NCI-H2107 treated with DMSO at 0.1 percent for 48 hours (cell line): ENCODE results near the gene FBXO9.

Experiments used
- DNase-seq: peaks from one replicate; lab custom pipeline; 2025; ENCODE audit not compliant: unreplicated experiment; lab: John Stamatoyannopoulos, UW

The FBXO9 gene

DNA sequence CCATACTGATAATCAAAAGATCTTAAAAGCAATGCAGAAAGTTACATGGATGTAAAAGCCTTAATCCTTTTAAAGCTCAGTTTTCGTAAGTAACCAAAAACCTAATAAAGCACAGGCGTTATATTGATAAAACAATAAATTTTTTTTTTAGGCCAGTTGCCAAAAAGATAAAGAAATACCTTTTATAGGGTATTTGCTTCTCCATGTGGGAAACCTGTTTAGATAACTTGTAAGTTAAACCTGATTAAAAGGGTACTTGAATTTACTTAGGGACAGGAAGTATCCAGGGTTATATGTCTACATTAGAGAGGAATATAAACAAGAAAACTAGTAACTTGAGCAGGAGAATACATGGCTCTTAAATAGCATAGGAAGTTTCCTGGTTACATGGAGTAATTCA lies 21.1 kb downstream of the FBXO9 start:
- DNase-seq: no peak

DNA sequence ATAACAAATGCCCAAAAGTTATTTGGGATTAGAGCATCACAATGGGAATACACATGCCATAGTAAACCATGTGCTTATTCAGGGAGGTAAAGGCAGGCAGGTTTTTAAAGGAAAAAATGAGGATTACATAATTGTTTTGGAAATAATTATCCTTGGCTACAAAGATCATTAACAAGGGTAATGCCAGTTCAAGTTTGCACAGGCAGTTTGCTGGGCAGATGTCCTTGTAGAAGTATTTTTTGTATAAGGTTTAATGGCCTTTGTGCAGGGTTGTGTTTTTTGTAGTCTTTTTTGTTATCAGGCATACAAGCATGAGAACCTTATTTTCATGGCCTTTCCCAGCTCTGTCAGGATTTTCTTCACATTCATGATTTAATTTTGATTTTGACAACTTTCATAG lies 24.7 kb downstream of the FBXO9 start:
- no peak for DNase-seq

- no peak for DNase-seq
Measured at GRCh38 chr6:53090576-53090975, 25.4 kb downstream of the FBXO9 start.

DNA sequence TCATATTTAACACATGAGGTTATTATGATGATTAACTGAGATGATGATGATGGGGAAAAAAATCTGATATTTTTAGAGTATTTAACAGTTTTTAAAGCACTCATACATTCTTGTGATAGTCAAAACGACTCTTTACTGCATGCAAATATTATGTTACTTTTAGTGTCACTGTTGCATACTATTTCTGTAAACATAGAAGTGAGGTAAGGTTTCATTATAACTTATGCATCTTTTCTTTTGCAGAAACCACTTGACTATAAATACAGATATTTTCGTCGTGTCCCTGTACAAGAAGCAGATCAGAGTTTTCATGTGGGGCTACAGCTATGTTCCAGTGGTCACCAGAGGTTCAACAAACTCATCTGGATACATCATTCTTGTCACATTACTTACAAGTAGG lies 30.1 kb downstream of the FBXO9 start:
- no peak for DNase-seq

DNA sequence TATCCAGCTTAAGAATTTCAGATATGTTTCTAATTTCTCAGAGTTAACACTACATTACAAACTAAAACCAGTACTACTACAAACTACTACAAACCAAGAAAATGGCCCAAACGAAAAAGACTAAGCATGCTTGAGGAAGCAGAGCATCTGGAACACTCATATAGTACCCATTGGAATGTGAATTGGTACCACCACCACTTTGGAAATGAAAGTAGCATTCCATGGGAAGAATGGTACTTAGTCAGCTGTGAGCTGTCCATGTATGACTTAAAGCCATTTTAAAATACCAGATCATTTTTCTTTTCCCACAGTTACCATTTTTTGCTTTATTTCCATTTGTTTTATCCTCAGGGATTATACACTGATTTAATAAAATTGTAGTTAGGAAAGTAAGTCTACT lies 30.5 kb downstream of the FBXO9 start:
- DNase-seq: no peak

- no peak for DNase-seq
Measured at GRCh38 chr6:53100561-53100960, 35.4 kb downstream of the FBXO9 start.

DNA sequence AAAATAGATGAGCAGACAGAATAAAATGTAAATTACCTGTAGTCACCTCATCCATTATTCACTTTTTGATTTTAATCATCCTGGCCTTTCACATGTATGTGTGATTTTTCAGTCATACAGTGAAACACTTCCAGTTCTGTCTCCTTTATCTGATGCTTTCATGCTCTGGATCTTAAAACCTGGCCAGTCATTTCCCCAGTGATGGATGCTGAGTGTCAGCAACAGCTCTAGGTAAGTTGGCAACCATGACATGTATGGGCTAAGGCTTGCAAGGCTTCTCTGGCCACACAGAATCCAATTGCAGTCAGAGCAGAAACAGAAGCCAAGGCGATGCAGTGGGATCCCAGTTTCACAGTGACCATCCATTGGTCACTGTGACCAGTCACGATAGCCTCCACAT lies 35.8 kb downstream of the FBXO9 start:
- no peak for DNase-seq

GRCh38 chr6:53103993-53104675 lies 38.9 kb downstream of the FBXO9 start:
- peak; percentile 25 for DNase-seq

DNA sequence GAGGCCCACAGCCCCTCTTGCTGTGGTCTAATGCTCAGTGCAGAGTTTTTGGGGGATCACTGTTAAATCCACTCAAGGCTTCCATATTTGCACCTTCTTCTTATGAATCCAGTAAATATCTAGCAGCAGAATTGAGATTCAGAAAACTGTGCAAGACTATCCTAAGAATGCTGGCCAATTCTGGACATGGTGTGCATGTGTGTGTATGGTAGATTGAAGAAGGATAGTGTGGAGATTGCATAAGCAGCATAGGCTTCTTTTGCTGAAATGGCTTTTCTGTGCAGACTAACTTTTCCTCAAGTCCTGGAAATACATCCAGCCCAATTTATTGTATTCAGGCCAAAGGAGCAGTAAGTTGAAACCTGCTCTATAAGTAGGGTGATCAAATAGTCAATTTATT lies 39.7 kb downstream of the FBXO9 start:
- DNase-seq: no peak

- DNase-seq: no peak
Measured at GRCh38 chr6:53107091-53107490, 41.9 kb downstream of the FBXO9 start.

GRCh38 chr6:53109612-53110011 lies 44.4 kb downstream of the FBXO9 start:
- no peak for DNase-seq

DNA sequence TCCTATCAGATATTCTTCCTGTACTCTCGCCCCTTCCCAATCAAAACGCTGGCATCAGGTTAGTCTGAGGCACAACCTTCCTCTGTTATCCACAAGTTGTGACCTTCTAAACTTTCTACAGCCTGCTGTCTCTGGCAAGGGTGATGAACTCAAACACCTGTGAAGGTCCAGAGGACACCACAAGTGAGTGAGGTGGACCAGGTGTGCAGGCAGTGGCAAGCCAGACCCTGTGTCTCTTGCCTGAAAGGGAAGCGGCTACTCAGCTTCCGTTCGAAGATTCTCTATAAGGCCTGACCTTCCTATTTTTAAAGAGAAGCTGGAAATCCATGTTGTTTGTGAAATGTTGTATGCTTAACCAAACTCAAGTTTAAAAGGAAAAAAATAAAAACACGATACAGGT lies 46.7 kb downstream of the FBXO9 start:
- no peak for DNase-seq

- no peak for DNase-seq
Measured at GRCh38 chr6:53112404-53112803, 47.2 kb downstream of the FBXO9 start.

DNA sequence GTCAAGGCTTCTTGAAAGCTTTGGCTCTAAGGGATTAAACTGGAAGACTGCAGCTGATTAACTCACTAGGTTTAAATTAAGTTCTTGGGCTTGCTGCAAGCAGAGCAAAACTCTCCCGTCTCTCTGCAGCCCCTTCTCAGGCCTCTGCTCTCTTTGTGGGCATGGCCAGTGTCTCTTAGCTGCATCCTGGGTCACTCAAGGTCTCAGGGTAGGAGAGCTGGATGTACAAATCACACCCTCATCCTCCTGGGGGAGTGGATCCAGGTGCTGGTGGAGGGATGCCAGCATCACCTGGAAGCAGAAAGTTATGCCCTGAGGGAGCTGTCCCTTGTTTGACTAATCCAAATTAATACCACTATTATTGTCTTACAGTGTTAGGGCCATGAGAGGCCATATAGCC lies 47.7 kb downstream of the FBXO9 start:
- DNase-seq: no peak

- DNase-seq: no peak
Measured at GRCh38 chr6:53113742-53114141, 48.5 kb downstream of the FBXO9 start.

DNA sequence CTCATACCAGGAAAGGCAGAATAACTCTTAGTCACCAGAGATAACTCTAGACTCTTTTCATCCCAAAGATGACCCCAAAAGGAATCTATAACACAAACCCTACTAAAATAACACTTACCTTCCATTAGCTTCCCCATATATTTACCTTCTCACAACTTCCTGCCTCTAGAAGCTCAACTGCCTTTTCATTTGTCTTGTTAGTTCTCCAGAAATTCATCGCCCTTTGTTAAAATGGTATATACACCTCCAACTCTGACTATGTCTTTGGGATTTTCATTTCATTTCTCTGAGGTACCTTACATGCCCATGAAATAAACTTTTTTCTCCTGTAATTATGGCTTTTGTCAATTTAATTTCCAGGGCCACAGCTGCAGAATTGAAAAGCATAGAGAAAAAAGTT lies 49.9 kb downstream of the FBXO9 start:
- no peak for DNase-seq

GRCh38 chr6:53115741-53116140 lies 50.5 kb downstream of the FBXO9 start:
- no peak for DNase-seq

DNA sequence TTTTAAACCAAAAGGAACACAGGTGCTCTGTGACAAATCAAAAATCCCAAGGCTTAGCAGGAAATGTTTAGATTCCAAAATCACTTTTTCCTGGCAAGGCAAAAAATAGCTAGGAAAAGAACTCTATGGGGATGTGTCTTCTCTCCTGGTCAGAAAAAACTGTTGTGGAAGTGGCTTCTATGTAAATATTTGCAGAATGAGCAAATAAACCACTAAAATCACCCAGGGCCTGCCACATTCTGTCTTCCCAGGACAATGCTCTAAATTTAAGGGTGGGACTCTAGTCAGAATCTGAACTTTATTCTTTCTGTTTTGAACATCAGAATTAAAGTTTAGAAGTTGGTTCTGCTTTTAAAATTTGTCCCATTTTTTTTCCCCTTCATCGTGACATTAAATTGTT lies 54.1 kb downstream of the FBXO9 start:
- DNase-seq: no peak

DNA sequence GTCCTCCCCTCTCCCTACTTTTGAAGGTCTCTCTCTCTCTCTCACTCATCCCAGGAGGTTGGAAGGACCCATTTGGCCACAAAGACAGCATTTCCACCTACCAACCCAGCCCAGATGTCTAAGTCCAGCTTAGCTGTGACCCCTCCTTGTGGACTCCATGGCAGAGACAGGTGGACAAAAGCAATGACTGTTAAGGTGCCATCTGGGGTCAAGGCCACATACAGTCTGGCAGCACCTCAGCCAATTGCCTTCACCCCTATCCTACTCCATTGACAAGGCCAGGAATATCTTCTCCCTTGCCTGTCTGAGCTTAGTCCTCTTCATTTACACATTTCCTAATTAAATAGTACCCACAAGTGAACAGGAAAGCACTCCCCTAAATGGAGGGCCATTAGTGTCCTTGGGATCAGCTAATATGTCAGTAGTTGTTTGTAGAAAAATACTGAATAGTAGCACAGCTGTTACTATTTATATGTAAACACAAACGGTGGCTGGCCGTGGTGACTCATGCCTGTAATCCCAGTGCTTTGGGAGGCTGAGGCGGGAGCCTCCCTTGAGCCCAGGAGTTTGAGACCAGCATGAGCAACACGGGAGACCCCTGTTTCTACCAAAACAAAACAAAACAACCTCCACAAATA lies 54.7 kb downstream of the FBXO9 start:
- no peak for DNase-seq

GRCh38 chr6:53124131-53124800 lies 59.1 kb downstream of the FBXO9 start:
- DNase-seq: no peak

DNA sequence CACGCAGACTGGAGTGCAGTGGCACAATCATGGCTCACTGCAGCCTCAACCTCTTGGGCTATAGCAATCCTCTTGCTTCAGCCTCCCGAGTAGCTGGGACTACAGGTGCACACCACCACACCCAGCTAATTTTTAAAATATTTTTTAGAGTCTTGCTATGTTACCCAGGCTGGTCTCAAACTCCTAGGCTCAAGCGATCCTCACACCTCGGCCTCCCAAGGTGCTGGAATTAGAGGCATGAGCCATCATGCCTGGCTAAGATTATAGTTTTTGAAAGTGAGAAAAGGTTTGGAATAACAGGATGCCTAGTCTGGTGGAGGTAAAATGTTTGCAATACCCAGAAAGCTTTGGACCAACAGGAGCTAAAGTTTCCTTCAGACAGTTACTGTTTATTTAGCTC lies 60.1 kb downstream of the FBXO9 start:
- no peak for DNase-seq

DNA sequence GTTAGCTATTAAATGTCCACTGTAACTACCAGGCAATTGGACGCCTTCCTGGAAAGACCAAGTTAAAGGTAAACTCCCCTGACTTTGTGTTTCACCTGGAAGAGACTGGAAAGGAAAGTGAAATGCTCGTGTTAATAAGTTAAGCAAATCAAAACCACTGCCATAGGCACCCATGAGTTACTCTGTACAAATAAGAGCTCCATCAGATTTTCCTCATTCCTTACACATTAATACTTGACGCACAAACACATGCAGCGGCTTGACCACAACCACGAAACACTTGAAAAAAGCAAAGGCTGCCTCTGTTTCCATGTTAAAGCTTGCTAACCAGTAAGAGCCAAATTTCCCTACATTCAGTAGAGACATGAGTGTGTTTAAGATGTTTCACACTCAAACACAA lies 63.6 kb downstream of the FBXO9 start:
- no peak for DNase-seq
